KOPT-K1 (cell line): ENCODE results near the gene MLYCD.
"Not testable (repeated sequence)": the region's sequence is repeated elsewhere in the genome, so short reads cannot be mapped to it uniquely, and the experiment has no call there.

Experiments used
- H3K27ac ChIP-seq: fragments of 200-600 bp; sonication (generic); 2 replicates; pipeline ENCODE4 v1.5.1; 2016; ENCODE audit warnings: antibody characterized with exemption, mild to moderate bottlenecking, low read depth, low read length; ENCODE audit not compliant: poor library complexity, severe bottlenecking
- H3K36me3 ChIP-seq: fragments of 200-600 bp; sonication (generic); 2 replicates; pipeline ENCODE4 v1.5.1; 2017; ENCODE audit warnings: antibody characterized with exemption, mild to moderate bottlenecking, low read length, moderate library complexity; ENCODE audit not compliant: insufficient read depth
- H3K9me3 ChIP-seq: fragments of 200-600 bp; sonication (generic); 2 replicates; pipeline ENCODE4 v1.5.1; 2017; ENCODE audit warnings: antibody characterized with exemption, low read length, mild to moderate bottlenecking; ENCODE audit not compliant: insufficient read depth, poor library complexity, severe bottlenecking

The MLYCD gene

GRCh38 chr16:83950862-83951399 is 52.0 kb downstream of the MLYCD start:
- H3K27ac ChIP-seq, H3K9me3 ChIP-seq: not testable (repeated sequence)

DNA sequence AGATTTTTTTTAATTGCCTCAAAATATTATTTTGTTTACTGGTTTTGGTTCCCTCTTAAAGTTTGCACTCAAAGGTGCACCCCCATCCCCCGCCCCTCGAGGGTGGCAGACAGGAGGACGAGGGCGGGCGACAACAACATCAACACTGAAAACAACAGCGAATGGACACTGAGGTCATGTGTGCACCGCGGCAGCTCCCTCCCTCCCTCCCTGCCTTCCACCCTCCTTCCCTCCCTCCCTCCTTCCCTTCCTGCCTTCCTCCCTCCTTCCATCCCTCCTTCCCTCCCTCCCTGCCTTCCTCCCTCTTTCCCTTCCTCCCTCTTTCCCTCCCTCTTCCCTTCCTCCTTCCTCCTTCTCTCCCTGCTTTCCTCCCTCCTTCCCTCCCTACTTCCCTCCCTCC is 52.6 kb downstream of the MLYCD start:
- no peaks in the 10 kb centered on the region for H3K36me3 ChIP-seq
- no peak overlapping the region for H3K27ac ChIP-seq
- no peaks in the 10 kb centered on the region for H3K9me3 ChIP-seq

More at GRCh38 chr16:83950862-83951399, 52.0 kb downstream of the MLYCD start:
- not testable (repeated sequence) for H3K36me3 ChIP-seq

DNA sequence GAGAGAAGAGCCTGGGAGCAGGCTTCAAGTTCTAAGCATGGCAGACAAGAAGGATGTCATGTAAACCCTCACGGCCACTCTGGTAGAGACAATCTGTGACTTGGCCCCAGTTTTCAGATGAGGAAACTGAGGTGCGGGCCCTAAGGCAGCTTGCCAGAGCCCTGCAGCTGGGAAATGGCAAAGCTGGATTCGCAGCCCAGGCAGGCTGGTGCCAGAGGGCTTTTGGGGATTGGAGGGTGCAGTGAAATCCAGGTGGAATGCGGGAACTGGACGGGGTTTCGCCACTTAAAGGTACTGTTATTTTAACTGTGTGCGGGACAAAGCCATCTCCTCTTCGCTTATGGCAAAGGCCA is 53.6 kb downstream of the MLYCD start:
- Histone ChIP-seq H3K27ac (no peak overlapping the region), H3K36me3 (no peaks in the 10 kb centered on the region), H3K9me3 (no peaks in the 10 kb centered on the region)

- H3K36me3 ChIP-seq, result no peaks in the 10 kb centered on the region
- H3K9me3 ChIP-seq, result no peaks in the 10 kb centered on the region
- H3K27ac ChIP-seq, result no peak within 1 kb of the TSS
Observed at GRCh38 chr16:83952940-83953795, 54.3 kb downstream of the MLYCD start, which contains the start of gene OSGIN1. OSGIN1 (plus strand) TSS chr16:83953240; CDS start chr16:83957672, 4,432 bp downstream.

- H3K9me3 ChIP-seq, result no peaks in the 10 kb centered on the region
- H3K27ac ChIP-seq, result no peak overlapping the region
- H3K36me3 ChIP-seq, result no peaks in the 10 kb centered on the region
Observed at GRCh38 chr16:83953796-83954576, 55.1 kb downstream of the MLYCD start.

- Histone ChIP-seq H3K27ac (no peak overlapping the region), H3K36me3 (no peaks in the 10 kb centered on the region), H3K9me3 (no peaks in the 10 kb centered on the region)
Observed at GRCh38 chr16:83954577-83955016, 55.7 kb downstream of the MLYCD start.

DNA sequence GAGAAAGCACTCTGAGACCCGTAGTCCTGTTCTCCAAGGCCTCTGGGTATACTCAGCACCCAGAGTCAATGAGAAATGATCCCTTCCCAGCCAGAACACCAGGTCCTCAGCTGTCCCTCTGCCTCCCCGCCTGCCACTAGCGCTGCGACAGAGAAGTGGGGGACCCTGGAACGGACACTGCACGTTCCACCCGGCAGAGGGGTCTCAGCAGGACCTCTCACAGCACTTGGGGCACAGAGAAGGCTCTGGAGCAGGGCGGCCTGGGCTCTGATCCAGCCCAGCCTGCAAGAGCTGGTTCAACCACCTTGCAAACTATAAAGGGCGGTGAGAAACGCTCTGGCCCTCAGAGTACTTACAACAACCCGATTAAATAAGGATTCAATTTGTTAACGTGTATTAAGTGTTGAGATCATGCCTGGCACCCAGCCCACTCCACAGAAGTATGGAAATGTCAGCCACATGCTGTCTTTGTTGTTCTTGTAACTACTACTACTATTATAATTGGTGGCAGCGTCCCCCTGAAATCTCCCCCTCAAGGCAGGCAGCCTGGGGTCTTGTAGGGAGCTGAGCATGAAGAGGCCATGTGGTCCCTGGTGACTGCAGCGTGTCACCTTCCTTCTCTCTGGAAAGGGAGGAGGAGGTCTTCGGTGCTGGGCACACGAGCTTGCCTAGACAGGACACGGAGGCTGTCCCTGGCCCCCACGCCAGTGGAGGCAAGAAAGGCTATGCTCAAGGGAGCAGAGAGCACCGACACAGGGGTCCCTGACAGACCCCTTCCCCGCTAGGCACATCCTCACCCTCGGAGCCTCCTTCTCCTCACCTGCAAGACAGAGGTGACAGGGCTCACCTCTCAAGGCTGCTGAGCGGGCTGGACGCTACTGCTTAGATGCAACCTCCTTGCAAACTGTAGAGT is 56.6 kb downstream of the MLYCD start:
- H3K36me3 ChIP-seq, result no peaks in the 10 kb centered on the region

GRCh38 chr16:83956336-83957289 is 57.7 kb downstream of the MLYCD start:
- Histone ChIP-seq H3K9me3 (no peaks in the 10 kb centered on the region), H3K27ac (no peak overlapping the region), H3K36me3 (no peaks in the 10 kb centered on the region)

More for the DNA sequence above, 56.6 kb downstream of the MLYCD start:
- no peaks in the 10 kb centered on the region for H3K9me3 ChIP-seq
- H3K27ac ChIP-seq, result no peak overlapping the region

DNA sequence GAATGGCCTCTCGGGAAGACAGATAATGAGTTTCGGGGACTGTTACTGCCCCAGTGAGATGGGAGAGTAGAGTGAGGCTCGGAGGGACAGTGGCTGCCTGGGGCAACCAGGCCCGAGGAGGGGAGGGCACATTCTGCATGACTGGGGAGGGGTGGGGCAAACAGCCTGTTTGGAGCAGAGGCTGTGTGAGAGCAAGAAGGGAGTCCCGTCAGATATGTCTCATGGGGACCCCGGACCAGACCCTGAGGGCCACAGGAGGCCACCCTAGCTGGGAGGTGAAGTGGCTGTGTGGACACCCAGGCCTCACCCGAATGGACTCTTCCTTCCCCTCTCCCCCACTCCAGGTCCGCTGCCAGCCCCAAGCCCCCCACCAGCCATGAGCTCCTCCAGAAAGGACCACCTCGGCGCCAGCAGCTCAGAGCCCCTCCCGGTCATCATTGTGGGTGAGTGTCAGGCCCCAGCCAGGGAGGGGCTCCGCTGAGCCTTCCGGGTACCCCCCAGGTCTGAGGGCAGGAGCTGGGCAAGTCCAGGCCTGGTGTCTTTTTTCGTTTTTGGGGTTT is 58.5 kb downstream of the MLYCD start:
- H3K9me3 ChIP-seq, result no peaks in the 10 kb centered on the region
- no peaks in the 10 kb centered on the region for H3K36me3 ChIP-seq

DNA sequence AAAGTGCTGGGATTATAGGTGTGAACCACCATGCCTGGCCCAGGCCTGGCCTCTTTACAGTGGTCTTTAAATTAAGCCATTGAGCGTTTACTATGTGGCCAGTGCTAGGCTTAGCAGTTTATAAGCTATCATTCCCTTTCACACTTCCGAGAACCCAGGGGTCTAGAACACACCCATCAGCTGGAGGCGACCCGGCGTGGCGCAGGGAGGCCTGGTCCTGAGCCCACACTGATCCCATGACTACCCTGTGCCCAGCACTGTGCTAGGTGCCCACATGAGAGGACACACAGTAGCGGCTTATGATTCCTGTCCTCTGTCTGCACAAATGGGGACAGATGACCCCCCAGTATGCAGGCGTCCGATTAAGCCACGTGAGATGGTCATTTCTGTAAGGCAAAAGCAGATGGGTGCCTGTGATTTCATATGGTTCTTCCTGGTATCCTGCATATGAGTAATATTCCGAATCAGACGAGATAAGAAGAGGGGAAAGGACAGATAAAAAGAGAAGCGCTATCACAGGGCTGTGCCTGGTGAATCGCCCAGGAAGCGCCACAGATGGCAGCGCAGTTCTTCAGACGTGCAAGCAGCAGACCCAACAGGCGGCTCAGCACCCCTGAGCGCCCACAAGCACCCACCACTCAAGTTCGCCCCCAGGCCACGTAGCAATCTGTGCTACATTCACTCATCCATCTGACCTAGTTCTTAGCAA is 59.4 kb downstream of the MLYCD start:
- Histone ChIP-seq H3K36me3 (no peaks in the 10 kb centered on the region), H3K27ac (no peak overlapping the region), H3K9me3 (no peaks in the 10 kb centered on the region)

More for the DNA sequence above, 58.5 kb downstream of the MLYCD start:
- H3K27ac ChIP-seq, result no peak overlapping the region

DNA sequence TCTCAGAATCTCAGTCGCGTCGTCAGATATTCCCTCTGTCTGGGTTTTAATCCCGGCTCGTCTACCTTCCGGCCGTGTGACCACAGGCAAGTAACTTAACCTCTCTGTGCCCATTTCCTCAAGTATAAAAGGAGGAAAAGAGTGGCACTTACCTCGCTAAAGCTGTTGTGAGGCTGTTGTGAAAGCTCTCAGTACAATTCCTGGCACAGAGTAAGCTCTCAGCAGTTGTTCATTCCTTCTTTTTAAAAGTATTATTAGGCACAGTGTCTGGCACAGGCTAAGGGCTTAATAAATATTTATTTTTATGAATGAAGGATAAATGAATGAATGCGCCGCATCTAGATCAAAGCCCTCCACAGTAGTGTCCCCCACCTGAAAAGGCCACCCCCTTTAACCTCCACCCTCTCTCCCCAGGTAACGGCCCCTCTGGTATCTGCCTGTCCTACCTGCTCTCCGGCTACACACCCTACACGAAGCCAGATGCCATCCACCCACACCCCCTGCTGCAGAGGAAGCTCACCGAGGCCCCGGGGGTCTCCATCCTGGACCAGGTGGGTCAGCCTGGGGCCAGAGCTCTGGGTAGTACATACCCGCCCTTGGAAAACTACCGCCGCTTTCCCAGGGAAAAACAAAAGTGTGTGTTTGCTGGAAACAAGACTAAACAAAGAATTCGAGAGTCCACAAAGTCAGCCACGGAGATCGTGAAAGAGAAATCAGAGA is 60.1 kb downstream of the MLYCD start:
- Histone ChIP-seq H3K36me3 (no peaks in the 10 kb centered on the region), H3K27ac (no peak overlapping the region), H3K9me3 (no peaks in the 10 kb centered on the region)

- Histone ChIP-seq H3K27ac (no peak overlapping the region), H3K36me3 (no peaks in the 10 kb centered on the region), H3K9me3 (no peaks in the 10 kb centered on the region)
Observed at GRCh38 chr16:83959656-83960434, 60.9 kb downstream of the MLYCD start.
